A549 (cell line): ENCODE data around the gene SLPI.

Experiments
- MYC ChIP-seq: IDR thresholded peaks from 2 replicates; pipeline ENCODE4 v1.6.1; 2012; ENCODE audit warnings: mild to moderate bottlenecking, inconsistent platforms, low read length, improper control_type of control experiment, borderline replicate concordance
- TF ChIP-seq, protein P1 (sequence below): fragments of >200 bp; sonication (Bioruptor Twin); formaldehyde crosslinking; IDR thresholded peaks from 3 replicates; pipeline ENCODE4 v1.5.1; 2016

DNA sequence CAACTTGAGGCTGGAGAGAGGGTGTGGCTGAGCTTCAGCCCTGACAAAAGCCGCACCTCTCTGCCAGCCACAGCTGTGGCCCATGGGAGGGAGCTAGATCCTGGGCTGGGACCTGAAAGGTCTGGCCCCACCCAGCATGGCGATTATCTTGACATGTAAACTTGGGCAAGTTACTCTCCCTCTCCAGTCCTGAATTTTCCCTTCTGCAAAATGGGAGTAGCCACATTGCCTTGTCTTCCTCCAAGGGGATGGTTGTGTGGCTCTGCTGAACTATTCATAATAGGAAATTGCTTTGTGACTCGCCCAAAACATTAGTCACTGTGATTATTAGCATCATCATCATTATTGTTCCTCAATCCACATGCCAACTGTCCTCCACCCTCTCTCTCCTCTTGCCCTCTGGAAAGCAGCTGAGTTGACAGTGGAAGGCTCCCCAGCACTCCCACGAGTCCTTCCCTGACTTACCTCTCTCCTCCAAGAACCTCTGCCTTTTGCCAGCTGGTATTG lies 29.2 kb upstream of the SLPI start:
- no peak for TF ChIP-seq MYC
- TF ChIP-seq, protein P1, sequence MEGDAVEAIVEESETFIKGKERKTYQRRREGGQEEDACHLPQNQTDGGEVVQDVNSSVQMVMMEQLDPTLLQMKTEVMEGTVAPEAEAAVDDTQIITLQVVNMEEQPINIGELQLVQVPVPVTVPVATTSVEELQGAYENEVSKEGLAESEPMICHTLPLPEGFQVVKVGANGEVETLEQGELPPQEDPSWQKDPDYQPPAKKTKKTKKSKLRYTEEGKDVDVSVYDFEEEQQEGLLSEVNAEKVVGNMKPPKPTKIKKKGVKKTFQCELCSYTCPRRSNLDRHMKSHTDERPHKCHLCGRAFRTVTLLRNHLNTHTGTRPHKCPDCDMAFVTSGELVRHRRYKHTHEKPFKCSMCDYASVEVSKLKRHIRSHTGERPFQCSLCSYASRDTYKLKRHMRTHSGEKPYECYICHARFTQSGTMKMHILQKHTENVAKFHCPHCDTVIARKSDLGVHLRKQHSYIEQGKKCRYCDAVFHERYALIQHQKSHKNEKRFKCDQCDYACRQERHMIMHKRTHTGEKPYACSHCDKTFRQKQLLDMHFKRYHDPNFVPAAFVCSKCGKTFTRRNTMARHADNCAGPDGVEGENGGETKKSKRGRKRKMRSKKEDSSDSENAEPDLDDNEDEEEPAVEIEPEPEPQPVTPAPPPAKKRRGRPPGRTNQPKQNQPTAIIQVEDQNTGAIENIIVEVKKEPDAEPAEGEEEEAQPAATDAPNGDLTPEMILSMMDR: no peak
